HUES64 (cell line): ENCODE measurements around the gene UBE2L6.
A peak's percentile ranks its signal among the peaks of the same experiment; 100 is the strongest.

Experiments
- H3K27ac ChIP-seq: 2 replicates; pipeline ENCODE4 v1.7.0; 2013; ENCODE audit warnings: low read depth, low read length, inconsistent platforms
- H3K27me3 ChIP-seq: 2 replicates; pipeline ENCODE4 v1.6.1; 2013; ENCODE audit warnings: mild to moderate bottlenecking, low read length; ENCODE audit not compliant: insufficient read depth
- H3K36me3 ChIP-seq: 2 replicates; pipeline ENCODE4 v1.6.1; 2013; ENCODE audit warnings: mild to moderate bottlenecking, low read length; ENCODE audit not compliant: insufficient read depth
- H3K4me1 ChIP-seq: 2 replicates; pipeline ENCODE4 v1.6.1; 2013; ENCODE audit warnings: mild to moderate bottlenecking, low read length, moderate library complexity; ENCODE audit not compliant: insufficient read depth
- H3K4me3 ChIP-seq: 2 replicates; pipeline ENCODE4 v1.5.1; 2013; ENCODE audit warnings: mild to moderate bottlenecking, low read length, moderate library complexity
- H3K9ac ChIP-seq: 2 replicates; pipeline ENCODE4 v1.6.1; 2013; ENCODE audit warnings: mild to moderate bottlenecking, low read depth, low read length
- H3K9me3 ChIP-seq: 2 replicates; pipeline ENCODE4 v1.6.1; 2013; ENCODE audit warnings: low read depth, low read length; ENCODE audit not compliant: insufficient read depth
- WGBS: fragments of 150-250, 120-280 bp; methylation state at CpG from one replicate; pipeline ENCODE4 v1.1.7; 2013; ENCODE audit warnings: missing lambda C conversion rate; 5-methylcytosine and 5-hydroxymethylcytosine counted together

UBE2L6 gene

GRCh38 chr11:57566905-57567514 lies 462 bp downstream of the UBE2L6 start:
- H3K27ac ChIP-seq = no peak overlapping the region
- H3K4me3 ChIP-seq = peak overlapping the region; percentile 89
- no peaks in the 10 kb centered on the region for H3K9me3 ChIP-seq
- peaks cover 22% of the 10 kb centered on the region for H3K4me1 ChIP-seq
- H3K9ac ChIP-seq = peak overlapping the region; percentile 76
- H3K27me3 ChIP-seq = no peaks in the 10 kb centered on the region
- H3K36me3 ChIP-seq = no peaks in the 10 kb centered on the region
- 42% methylated on average over 14 of the region's 15 CpGs for WGBS

DNA sequence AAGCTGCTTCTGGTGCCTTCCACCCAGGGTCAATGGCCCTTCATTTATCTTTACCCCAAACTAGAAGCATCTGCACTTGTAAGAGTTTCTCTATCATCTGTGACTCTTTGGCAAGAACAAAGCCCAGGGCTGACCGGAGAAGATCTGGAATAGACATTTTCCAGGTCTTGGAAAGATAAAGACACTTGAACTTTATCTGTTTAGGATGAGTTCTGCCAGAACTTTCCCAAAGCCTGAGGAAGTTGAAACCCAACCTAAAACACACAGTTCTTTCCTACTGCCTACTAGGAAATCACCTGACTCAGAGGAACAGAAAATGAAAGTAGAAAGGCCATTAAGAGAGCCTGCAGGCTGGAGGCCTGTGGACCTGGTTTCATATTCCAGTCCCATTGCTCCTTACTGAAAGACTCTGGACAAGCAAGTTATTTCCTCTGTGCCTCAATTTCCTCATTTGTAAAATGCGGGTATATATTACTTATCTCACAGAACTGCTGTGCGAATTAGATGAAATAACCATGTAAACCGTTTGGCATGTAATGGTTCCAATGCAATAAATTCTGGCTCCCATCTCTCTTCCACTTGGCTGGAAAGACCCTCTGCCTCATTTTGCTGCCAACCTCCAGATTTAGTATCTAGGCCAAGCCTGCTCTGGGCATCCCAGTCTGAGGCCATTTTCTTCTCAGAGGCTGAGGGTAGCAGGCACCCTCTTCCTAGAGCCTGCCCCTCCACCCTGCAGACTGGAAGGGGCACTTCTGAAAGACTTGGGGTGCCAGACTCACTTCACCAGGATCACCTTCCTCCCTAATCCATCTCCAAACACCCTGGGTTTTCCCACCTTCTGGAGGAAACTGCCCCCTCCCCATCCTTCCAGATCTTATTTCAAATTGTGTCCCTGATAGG lies 1.2 kb downstream of the UBE2L6 start:
- Histone ChIP-seq H3K4me3 (peak overlapping the region; percentile 89), H3K9me3 (no peaks in the 10 kb centered on the region), H3K36me3 (no peaks in the 10 kb centered on the region), H3K27me3 (no peaks in the 10 kb centered on the region), H3K4me1 (peaks cover 22% of the 10 kb centered on the region), H3K27ac (no peak overlapping the region), H3K9ac (no peak overlapping the region)
- WGBS = 96% methylated on average over 4 of the region's 4 CpGs

DNA sequence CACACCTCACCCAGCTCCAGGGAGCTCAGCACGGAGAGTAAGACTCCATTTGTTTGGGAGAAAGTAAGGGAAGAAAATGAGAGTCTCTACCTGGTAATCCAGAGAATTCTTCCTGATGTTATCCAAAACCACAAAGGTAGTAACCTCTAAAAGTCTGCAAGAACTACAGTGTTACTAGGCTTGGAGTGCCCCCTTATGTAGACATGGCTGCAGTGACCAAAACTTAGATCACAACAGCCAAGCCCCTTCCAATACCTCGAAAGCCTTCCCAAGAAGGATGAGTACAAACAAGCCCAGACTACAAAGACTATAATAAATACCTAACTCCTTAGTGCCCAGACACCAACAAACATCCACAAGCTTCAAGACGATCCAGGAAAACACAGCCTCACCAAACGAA lies 4.9 kb downstream of the UBE2L6 start:
- 80% methylated on average over 4 of the region's 4 CpGs for WGBS
- H3K27me3 ChIP-seq = no peaks in the 10 kb centered on the region
- no peak overlapping the region for H3K27ac ChIP-seq
- H3K4me3 ChIP-seq = no peak overlapping the region
- H3K4me1 ChIP-seq = peaks cover 10% of the 10 kb centered on the region
- H3K9ac ChIP-seq = no peak overlapping the region
- no peaks in the 10 kb centered on the region for H3K9me3 ChIP-seq
- H3K36me3 ChIP-seq = peaks cover 14% of the 10 kb centered on the region

DNA sequence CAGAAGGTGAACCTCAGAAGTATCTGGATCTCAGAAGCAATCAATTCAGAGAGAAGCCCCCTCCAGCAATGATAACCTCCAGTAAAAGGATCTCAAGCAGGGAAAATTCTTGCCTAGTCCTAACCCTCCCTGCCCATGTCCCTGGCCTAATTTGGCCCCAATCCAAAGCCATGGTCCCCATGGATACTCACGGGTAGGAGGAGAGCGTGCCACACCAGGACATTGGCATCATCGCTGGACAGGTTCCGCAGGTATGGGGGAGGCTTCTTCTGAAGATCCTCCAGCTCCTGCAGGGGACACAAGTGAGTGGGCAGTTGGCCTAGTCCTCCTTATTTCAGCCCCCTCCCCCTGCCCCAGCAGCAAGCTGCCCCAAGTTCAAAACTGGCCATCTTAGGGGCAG lies 7.3 kb downstream of the UBE2L6 start:
- H3K9ac ChIP-seq = no peak overlapping the region
- WGBS = 96% methylated on average over 4 of the region's 4 CpGs

GRCh38 chr11:57556041-57556440 lies 11.4 kb downstream of the UBE2L6 start:
- Histone ChIP-seq H3K27me3 (no peaks in the 10 kb centered on the region), H3K9me3 (no peaks in the 10 kb centered on the region), H3K27ac (no peak overlapping the region), H3K4me1 (no peaks in the 10 kb centered on the region; the same call in 1 of the 2 replicates), H3K9ac (no peak overlapping the region), H3K36me3 (peaks cover 55% of the 10 kb centered on the region), H3K4me3 (no peak overlapping the region)
- WGBS = 91% methylated on average over 8 of the region's 8 CpGs

More for the DNA sequence above, 7.3 kb downstream of the UBE2L6 start:
- peaks cover 22% of the 10 kb centered on the region for H3K36me3 ChIP-seq
- H3K9me3 ChIP-seq = no peaks in the 10 kb centered on the region
- H3K27ac ChIP-seq = no peak overlapping the region
- no peaks in the 10 kb centered on the region; the same call in 1 of the 2 replicates for H3K4me1 ChIP-seq
- no peaks in the 10 kb centered on the region for H3K27me3 ChIP-seq
- H3K4me3 ChIP-seq = no peak overlapping the region

DNA sequence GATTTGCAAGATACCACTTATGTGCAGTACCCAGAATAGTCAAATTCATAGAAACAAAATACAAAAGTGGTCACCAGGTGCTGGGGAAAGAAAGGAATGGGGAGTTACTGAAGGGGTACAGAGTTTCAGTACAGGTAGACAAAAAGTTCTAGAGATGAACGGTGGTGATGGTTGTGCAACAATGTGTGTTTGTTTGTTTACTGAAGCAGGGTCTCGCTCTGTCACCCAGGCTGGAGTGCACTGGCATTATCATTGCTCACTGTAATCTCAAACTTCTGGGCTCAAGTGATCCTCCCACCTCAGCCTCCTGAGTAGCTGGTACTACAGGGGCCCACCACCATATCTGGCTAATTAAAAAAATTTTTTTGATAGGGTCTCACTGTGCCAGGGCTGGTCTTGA lies 12.1 kb downstream of the UBE2L6 start:
- Histone ChIP-seq H3K4me1 (no peaks in the 10 kb centered on the region; the same call in 1 of the 2 replicates), H3K27me3 (no peaks in the 10 kb centered on the region), H3K9ac (no peak overlapping the region), H3K9me3 (no peaks in the 10 kb centered on the region), H3K4me3 (no peak overlapping the region), H3K27ac (no peak overlapping the region), H3K36me3 (peaks cover 61% of the 10 kb centered on the region)
- WGBS = 94% methylated on average over 2 of the region's 2 CpGs

- H3K4me1 ChIP-seq = no peaks in the 10 kb centered on the region; the same call in 1 of the 2 replicates
- H3K36me3 ChIP-seq = peaks cover 59% of the 10 kb centered on the region
- 86% methylated on average over 5 of the region's 5 CpGs for WGBS
- H3K27me3 ChIP-seq = no peaks in the 10 kb centered on the region
- H3K9ac ChIP-seq = no peak overlapping the region
- no peak overlapping the region for H3K27ac ChIP-seq
- no peak overlapping the region for H3K4me3 ChIP-seq
- no peaks in the 10 kb centered on the region for H3K9me3 ChIP-seq
Observed at GRCh38 chr11:57552479-57552878, 15.0 kb downstream of the UBE2L6 start.

- Histone ChIP-seq H3K27ac (no peak overlapping the region), H3K9me3 (no peaks in the 10 kb centered on the region), H3K4me3 (no peak overlapping the region), H3K27me3 (no peaks in the 10 kb centered on the region), H3K9ac (no peak overlapping the region), H3K36me3 (peaks cover 57% of the 10 kb centered on the region), H3K4me1 (no peaks in the 10 kb centered on the region; the same call in 1 of the 2 replicates)
- WGBS = 93% methylated on average over 4 of the region's 4 CpGs
Observed at GRCh38 chr11:57551941-57552340, 15.5 kb downstream of the UBE2L6 start.

- Histone ChIP-seq H3K4me3 (no peak overlapping the region), H3K27ac (no peak overlapping the region), H3K27me3 (no peaks in the 10 kb centered on the region), H3K9ac (no peak overlapping the region), H3K9me3 (no peaks in the 10 kb centered on the region), H3K36me3 (peaks cover 49% of the 10 kb centered on the region), H3K4me1 (no peaks in the 10 kb centered on the region)
- WGBS = 91% methylated on average over 8 of the region's 8 CpGs
Observed at GRCh38 chr11:57549983-57550382, 17.5 kb downstream of the UBE2L6 start.

GRCh38 chr11:57547854-57548377 lies 19.6 kb downstream of the UBE2L6 start:
- H3K9me3 ChIP-seq = no peaks in the 10 kb centered on the region
- WGBS = 86% methylated on average over 6 of the region's 6 CpGs
- H3K36me3 ChIP-seq = peaks cover 33% of the 10 kb centered on the region
- no peak overlapping the region for H3K27ac ChIP-seq
- no peaks in the 10 kb centered on the region; the same call in 1 of the 2 replicates for H3K27me3 ChIP-seq
- H3K4me3 ChIP-seq = no peak overlapping the region
- no peak overlapping the region for H3K9ac ChIP-seq
- H3K4me1 ChIP-seq = peaks cover 9% of the 10 kb centered on the region

GRCh38 chr11:57546869-57547475 lies 20.5 kb downstream of the UBE2L6 start:
- Histone ChIP-seq H3K4me1 (peaks cover 9% of the 10 kb centered on the region), H3K9me3 (no peaks in the 10 kb centered on the region), H3K36me3 (peaks cover 26% of the 10 kb centered on the region), H3K4me3 (no peak overlapping the region), H3K27me3 (no peaks in the 10 kb centered on the region; the same call in 1 of the 2 replicates), H3K27ac (no peak overlapping the region), H3K9ac (no peak overlapping the region)
- WGBS = 59% methylated on average over 5 of the region's 5 CpGs
